GM10266 (cell line): Measurements from ENCODE around the gene SERGEF.
A peak's percentile ranks its signal among the peaks of the same experiment; 100 is the strongest.
"Not testable (repeated sequence)": the region's sequence is repeated elsewhere in the genome, so short reads cannot be mapped to it uniquely, and the experiment has no call there.

Experiments used
- DNase-seq: peaks from one replicate; pipeline ENCODE4 v3.0.0; 2012; ENCODE audit errors: extremely low spot score
- CTCF ChIP-seq: IDR thresholded peaks from 2 replicates; pipeline ENCODE4 v1.5.1; 2012; ENCODE audit warnings: mild to moderate bottlenecking, low read depth; ENCODE audit not compliant: control insufficient read depth, insufficient read depth; ENCODE audit errors: missing control alignments

Gene SERGEF

GRCh38 chr11:18000760-18001159 is 12.1 kb downstream of the SERGEF start:
- no peak for DNase-seq
- TF ChIP-seq CTCF = no peak

- not testable (repeated sequence) for DNase-seq
Observed at GRCh38 chr11:18000128-18000527, 12.7 kb downstream of the SERGEF start.

GRCh38 chr11:17992916-17993315 is 19.9 kb downstream of the SERGEF start:
- TF ChIP-seq CTCF = no peak
- no peak for DNase-seq

GRCh38 chr11:17991783-17992433 is 20.9 kb downstream of the SERGEF start:
- DNase-seq = peak; percentile 57

GRCh38 chr11:17989306-17989705 is 23.5 kb downstream of the SERGEF start:
- DNase-seq = no peak

More at GRCh38 chr11:17991783-17992433, 20.9 kb downstream of the SERGEF start:
- TF ChIP-seq CTCF = peak; percentile 74

GRCh38 chr11:17988465-17988864 is 24.4 kb downstream of the SERGEF start:
- no peak for DNase-seq
- no peak for TF ChIP-seq CTCF

More at GRCh38 chr11:17989306-17989705, 23.5 kb downstream of the SERGEF start:
- TF ChIP-seq CTCF = no peak

- DNase-seq = no peak
- TF ChIP-seq CTCF = no peak
Observed at GRCh38 chr11:17987826-17988225, 25.0 kb downstream of the SERGEF start.

- DNase-seq = no peak
Observed at GRCh38 chr11:17986711-17987220, 26.1 kb downstream of the SERGEF start.

More at GRCh38 chr11:17986711-17987220, 26.1 kb downstream of the SERGEF start:
- TF ChIP-seq CTCF = peak; percentile 4
